Endodermal cell (in vitro differentiated cells): ENCODE results near the gene TNFRSF8. TPM values are rescaled to one million over a fixed set of nuclear protein-coding genes. Genes with fewer than 3 reads are reported as not detected.

Source experiments
- DNase-seq: peaks from one replicate; pipeline ENCODE4 v3.0.0-alpha.2; 2017
- H3K27ac ChIP-seq: 2 replicates; pipeline ENCODE4 v1.5.1; 2013; ENCODE audit warnings: mild to moderate bottlenecking, low read depth, low read length, moderate library complexity
- H3K27me3 ChIP-seq: 2 replicates; pipeline ENCODE4 v1.6.1; 2013; ENCODE audit warnings: mild to moderate bottlenecking, low read length, moderate library complexity; ENCODE audit not compliant: insufficient read depth, control insufficient read depth, poor library complexity, severe bottlenecking
- H3K36me3 ChIP-seq: 2 replicates; pipeline ENCODE4 v1.7.0; 2013; ENCODE audit warnings: mild to moderate bottlenecking, low read length, moderate library complexity; ENCODE audit not compliant: control insufficient read depth, insufficient read depth
- H3K4me1 ChIP-seq: one replicate; pipeline ENCODE4 v1.7.0; 2013; ENCODE audit warnings: low read length; ENCODE audit not compliant: control insufficient read depth, insufficient read depth
- H3K4me3 ChIP-seq: 2 replicates; pipeline ENCODE4 v1.5.1; 2013; ENCODE audit warnings: mild to moderate bottlenecking, low read length, moderate library complexity
- H3K9ac ChIP-seq: 2 replicates; pipeline ENCODE4 v1.6.1; 2013; ENCODE audit warnings: mild to moderate bottlenecking, low read length, moderate library complexity; ENCODE audit not compliant: poor library complexity, severe bottlenecking; ENCODE audit errors: extremely low read depth
- H3K9me3 ChIP-seq: 2 replicates; pipeline ENCODE4 v1.6.1; 2013; ENCODE audit warnings: mild to moderate bottlenecking, low read length, moderate library complexity; ENCODE audit not compliant: control insufficient read depth
- H3K27ac Mint-ChIP-seq: 2 replicates; pipeline ENCODE4 v1.8.0; 2020; ENCODE audit warnings: mixed read lengths
- H3K27me3 Mint-ChIP-seq: 2 replicates; pipeline ENCODE4 v1.8.0; 2021; ENCODE audit warnings: mild to moderate bottlenecking, mixed read lengths; ENCODE audit not compliant: insufficient read depth
- H3K36me3 Mint-ChIP-seq: 2 replicates; pipeline ENCODE4 v1.8.0; 2020; ENCODE audit warnings: low read depth, mixed read lengths
- H3K4me1 Mint-ChIP-seq: 2 replicates; pipeline ENCODE4 v1.8.0; 2020; ENCODE audit warnings: mixed read lengths
- H3K4me3 Mint-ChIP-seq: 2 replicates; pipeline ENCODE4 v1.8.0; 2020; ENCODE audit warnings: mild to moderate bottlenecking, moderate library complexity, mixed read lengths
- H3K9me3 Mint-ChIP-seq: 2 replicates; pipeline ENCODE4 v1.8.0; 2020; ENCODE audit warnings: mild to moderate bottlenecking, mixed read lengths
- CTCF ChIP-seq: fragments of 200-600 bp; sonication (generic); conservative IDR thresholded peaks from 2 replicates; pipeline ENCODE4 v1.5.0; 2021; ENCODE audit warnings: antibody characterized with exemption, mild to moderate bottlenecking
- WGBS, 2 experiments: methylation state at CpG; one replicate each; pipeline versions ENCODE4 v1.1.5 to v1.1.7; 2013; ENCODE audit warnings: missing lambda C conversion rate in 2 of 2, mixed read lengths in 1 of 2; ENCODE audit not compliant: insufficient coverage in 1 of 2, insufficient read length in 1 of 2; 5-methylcytosine and 5-hydroxymethylcytosine counted together
- total RNA-seq, 2 donors: library from RNA; stranded (reverse); fragmentation: NEBNext Ultra II Directional in 1 of 2; extraction: Animal tissue kit (Norgen Biotek cat#: 25700) in 1 of 2; gene quantifications; 2 replicates in 1 of 2; 3 replicates in 1 of 2; pipeline ENCODE4 v1.2.1, GENCODE V29; 2021

The TNFRSF8 gene
- total RNA-seq, 2 donors from 2014 or later = 0.69 to 2.3 TPM

GRCh38 chr1:12148160-12148957, 85.3 kb downstream of the TNFRSF8 start:
- no peaks in the 10 kb centered on the region for H3K36me3 Mint-ChIP-seq
- WGBS, 2 experiments = 94 to 96% methylated on average over 4 to 8 of the region's 8 CpGs
- H3K9ac ChIP-seq = no peak overlapping the region

DNA sequence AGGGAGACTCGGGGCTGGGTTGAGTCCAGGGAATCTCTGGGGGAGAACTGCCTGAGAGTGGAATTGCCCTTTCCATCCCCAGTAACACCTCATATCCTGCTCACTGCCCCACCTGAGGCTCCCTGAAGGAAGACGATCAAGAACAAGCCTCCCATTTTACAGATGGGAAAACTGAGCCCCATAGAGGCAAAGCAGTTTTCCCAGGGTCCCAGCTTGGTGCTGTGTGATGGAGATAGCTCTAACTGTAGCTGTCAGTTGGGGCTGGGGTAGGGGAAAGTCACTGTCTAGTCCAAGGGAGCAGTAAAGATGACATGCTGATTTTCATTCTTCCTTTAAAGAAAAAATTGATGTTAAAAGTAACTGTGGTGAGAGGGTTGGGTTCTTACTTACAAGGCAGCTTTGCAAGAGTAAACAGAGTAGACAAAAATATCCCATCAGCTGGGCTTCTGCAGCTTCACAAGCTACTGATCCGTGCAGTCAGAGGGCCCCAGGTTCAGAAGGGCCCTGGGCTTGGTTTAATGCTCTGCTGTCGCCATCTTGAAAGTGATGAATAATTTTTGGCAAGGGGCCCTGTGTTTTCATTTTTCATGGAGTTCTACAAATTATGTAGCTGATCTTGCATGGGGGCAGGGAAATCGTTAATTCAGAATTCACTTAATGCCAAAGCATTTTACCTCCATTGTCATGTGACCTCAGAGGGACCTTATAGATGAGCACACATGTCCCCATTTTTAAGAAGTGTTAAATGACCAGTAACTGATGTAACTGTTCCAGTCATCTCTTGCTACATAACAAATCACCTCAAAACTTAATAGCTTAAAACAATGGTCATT, 86.1 kb downstream of the TNFRSF8 start:
- Histone ChIP-seq H3K27ac (no peak overlapping the region), H3K36me3 (no peaks in the 10 kb centered on the region), H3K9ac (no peak overlapping the region), H3K4me1 (no peaks in the 10 kb centered on the region), H3K4me3 (no peak overlapping the region), H3K27me3 (no peaks in the 10 kb centered on the region), H3K9me3 (no peaks in the 10 kb centered on the region)
- DNase-seq = no peak
- no peak for TF ChIP-seq CTCF
- Mint-ChIP-seq H3K27me3 (peaks cover 11% of the 10 kb centered on the region), H3K4me1 (peaks cover 10% of the 10 kb centered on the region), H3K27ac (no peak overlapping the region), H3K9me3 (no peaks in the 10 kb centered on the region), H3K4me3 (no peak overlapping the region), H3K36me3 (no peaks in the 10 kb centered on the region)
- 86 to 89% methylated on average over 3 to 5 of the region's 5 CpGs for WGBS, 2 experiments

More at GRCh38 chr1:12148160-12148957, 85.3 kb downstream of the TNFRSF8 start:
- Histone ChIP-seq H3K4me1 (no peaks in the 10 kb centered on the region), H3K27ac (no peak overlapping the region), H3K9me3 (no peaks in the 10 kb centered on the region), H3K4me3 (no peak overlapping the region), H3K36me3 (no peaks in the 10 kb centered on the region), H3K27me3 (no peaks in the 10 kb centered on the region)
- Mint-ChIP-seq H3K4me3 (no peak overlapping the region), H3K27ac (no peak overlapping the region), H3K27me3 (peaks cover 11% of the 10 kb centered on the region), H3K9me3 (no peaks in the 10 kb centered on the region), H3K4me1 (peaks cover 11% of the 10 kb centered on the region)
- no peak for TF ChIP-seq CTCF
- DNase-seq = no peak

DNA sequence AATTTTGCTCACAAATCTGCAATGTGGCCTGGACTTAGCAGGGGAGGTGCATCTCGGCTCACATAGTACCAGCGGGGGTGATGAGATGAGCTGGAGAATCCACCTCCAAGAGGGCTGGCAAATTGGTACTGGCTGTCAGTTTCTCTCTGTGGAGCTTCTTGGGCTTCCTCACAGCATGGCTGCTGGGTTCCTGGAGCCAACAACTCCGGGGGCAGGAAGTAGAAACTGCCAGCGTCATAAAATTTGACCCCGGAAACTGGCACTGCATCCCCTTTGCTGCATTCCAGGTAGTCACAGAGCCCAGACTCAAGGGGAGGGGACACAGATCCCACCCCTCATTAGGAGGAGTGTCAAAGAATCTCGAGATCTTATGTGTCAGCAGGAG, 86.7 kb downstream of the TNFRSF8 start:
- no peak overlapping the region for H3K9ac ChIP-seq
- no peak overlapping the region for H3K27ac ChIP-seq
- H3K27ac Mint-ChIP-seq = no peak overlapping the region
- peaks cover 11% of the 10 kb centered on the region for H3K27me3 Mint-ChIP-seq
- no peak overlapping the region for H3K4me3 ChIP-seq
- no peak for DNase-seq
- TF ChIP-seq CTCF = no peak
- peaks cover 10% of the 10 kb centered on the region for H3K4me1 Mint-ChIP-seq
- H3K9me3 ChIP-seq = no peaks in the 10 kb centered on the region
- H3K4me3 Mint-ChIP-seq = no peak overlapping the region
- H3K9me3 Mint-ChIP-seq = no peaks in the 10 kb centered on the region
- 94% methylated on average over 6 of the region's 6 CpGs for WGBS, 2 experiments
- no peaks in the 10 kb centered on the region for H3K36me3 ChIP-seq
- no peaks in the 10 kb centered on the region for H3K27me3 ChIP-seq
- no peaks in the 10 kb centered on the region for H3K4me1 ChIP-seq
- H3K36me3 Mint-ChIP-seq = no peaks in the 10 kb centered on the region
